Left kidney (tissue), 8 donors: ENCODE results near the gene BAIAP3. TPM values are rescaled to one million over a fixed set of nuclear protein-coding genes. Genes with fewer than 3 reads are reported as not detected.
A peak's percentile ranks its signal among the peaks of the same experiment; 100 is the strongest.
"Not testable (repeated sequence)": the region's sequence is repeated elsewhere in the genome, so short reads cannot be mapped to it uniquely, and the experiment has no call there.

Source experiments
- DNase-seq: peaks from one replicate; pipeline ENCODE4 v3.0.0-alpha.2; 2013
- long read RNA-seq, 8 donors: transcript quantifications; one replicate each; lab custom pipeline, GENCODE V29; 2026
- polyA plus RNA-seq: library from polyadenylated mRNA; unstranded; fragments of 120-200 nt; gene quantifications from one replicate; pipeline ENCODE4 v1.2.1, GENCODE V29; 2013; ENCODE audit not compliant: insufficient read length

The BAIAP3 gene
- polyA plus RNA-seq = 4.6 TPM
- long read RNA-seq, donor 1, partial matches to known transcripts = 6 of 6 reads
- long read RNA-seq, donor 1, other reads (novel, unspliced or antisense) = 0 of 6 reads
- long read RNA-seq, donor 2 = 0 reads
- long read RNA-seq, donor 3, partial matches to known transcripts = 96 of 97 reads
- long read RNA-seq, donor 3, other reads (novel, unspliced or antisense) = 0 of 97 reads
- long read RNA-seq, donor 4 = 0 reads
- long read RNA-seq, donor 5 = 0 reads
- long read RNA-seq, donor 6 = 0 reads
- long read RNA-seq, donor 7 = 0 reads
- long read RNA-seq, donor 8 = 0 reads

- no peak for DNase-seq
Measured at GRCh38 chr16:1333149-1333812, at the start of gene BAIAP3. TSS of gene BAIAP3 (plus strand) at chr16:1333645. CDS start at chr16:1338550, 4,905 bp downstream.

- no peak for DNase-seq
Measured at GRCh38 chr16:1283996-1284616, 49.3 kb upstream of the BAIAP3 start.

GRCh38 chr16:1285669-1286512, 47.6 kb upstream of the BAIAP3 start:
- no peak for DNase-seq

- DNase-seq = no peak
Measured at GRCh38 chr16:1286513-1287094, 46.8 kb upstream of the BAIAP3 start.

GRCh38 chr16:1287982-1288670, 45.3 kb upstream of the BAIAP3 start:
- no peak for DNase-seq

- DNase-seq = no peak
Measured at GRCh38 chr16:1288813-1289476, 44.5 kb upstream of the BAIAP3 start.

GRCh38 chr16:1289477-1289866, 44.0 kb upstream of the BAIAP3 start:
- no peak for DNase-seq

GRCh38 chr16:1290063-1290501, 43.4 kb upstream of the BAIAP3 start:
- DNase-seq = no peak

GRCh38 chr16:1290860-1291575, 42.4 kb upstream of the BAIAP3 start:
- no peak for DNase-seq

GRCh38 chr16:1291576-1291974, 41.9 kb upstream of the BAIAP3 start:
- DNase-seq = peak; percentile 69

GRCh38 chr16:1292208-1292607, 41.2 kb upstream of the BAIAP3 start:
- not testable (repeated sequence) for DNase-seq

GRCh38 chr16:1292808-1293207, 40.6 kb upstream of the BAIAP3 start:
- not testable (repeated sequence) for DNase-seq

GRCh38 chr16:1293921-1294656, 39.4 kb upstream of the BAIAP3 start:
- DNase-seq = no peak

- no peak for DNase-seq
Measured at GRCh38 chr16:1295465-1295864, 38.0 kb upstream of the BAIAP3 start.

GRCh38 chr16:1296688-1297017, 36.8 kb upstream of the BAIAP3 start:
- not testable (repeated sequence) for DNase-seq

GRCh38 chr16:1297018-1297696, 36.3 kb upstream of the BAIAP3 start:
- no peak for DNase-seq

- no peak for DNase-seq
Measured at GRCh38 chr16:1298406-1298805, 35.0 kb upstream of the BAIAP3 start.

- no peak for DNase-seq
Measured at GRCh38 chr16:1299012-1299867, 34.2 kb upstream of the BAIAP3 start.
